GM12892 (cell line): ENCODE measurements around the gene STK35.

ENCODE experiments used
- POLR2A ChIP-seq: IDR thresholded peaks from 2 replicates; pipeline ENCODE4 v1.6.1; 2011; ENCODE audit warnings: low read depth, low read length, control low read depth
- POLR2AphosphoS5 ChIP-seq: IDR thresholded peaks from 2 replicates; pipeline ENCODE4 v1.6.1; 2011; ENCODE audit warnings: low read depth, low read length, control low read depth

GRCh38 chr20:2152317-2152716, 50.7 kb downstream of the STK35 start:
- TF ChIP-seq POLR2A, result no peak
- no peak for TF ChIP-seq POLR2AphosphoS5
